ENCODE results near the gene FAM174B. TPM values are rescaled to one million over a fixed set of nuclear protein-coding genes. Genes with fewer than 3 reads are reported as not detected.

FAM174B gene
- total and polyA plus RNA-seq, 4 donors = 19.0 to 59.6 (median 42.3) TPM

- 60 to 72% methylated on average over 6 of the region's 6 CpGs for WGBS, 2 donors
- peak in 1 of 3 donors; percentile 51 for DNase-seq
- Histone ChIP-seq H3K9me3 (ENCODE audit: control insufficient read depth in 4 of 4, insufficient read depth in 3 of 4, low read length in 3 of 4) (no peaks in the 10 kb centered on the region), H3K4me1 (ENCODE audit: control insufficient read depth in 5 of 5, insufficient read depth in 5 of 5, low read length in 5 of 5) (peaks cover 5 to 64% (median 31%) of the 10 kb centered on the region in 5 donors), H3K36me3 (ENCODE audit: control insufficient read depth in 4 of 4, insufficient read depth in 4 of 4, low read length in 4 of 4) (no peaks in the 10 kb centered on the region), H3K9ac (ENCODE audit: insufficient read depth in 1 of 2, low read length in 2 of 2) (peak overlapping the region in 1 of 2 donors; percentile 61), H3K4me3 (no peak overlapping the region), H3K27me3 (ENCODE audit: control insufficient read depth in 3 of 3, insufficient read depth in 3 of 3, low read length in 2 of 3) (no peaks in the 10 kb centered on the region), H3K27ac (ENCODE audit: low read depth in 1 of 2, low read length in 1 of 2) (no peak overlapping the region)
- ATAC-seq (ENCODE audit: insufficient read depth, low FRiP score) = no peak
- TF ChIP-seq CTCF (IDR thresholded peaks at IDR 0.05; ENCODE audit: control extremely low read depth, extremely low read depth) = no peak
Measured at GRCh38 chr15:92667970-92668485, 12.5 kb upstream of the FAM174B start.

GRCh38 chr15:92667287-92667904, 11.8 kb upstream of the FAM174B start:
- Histone ChIP-seq H3K36me3 (ENCODE audit: control insufficient read depth in 4 of 4, insufficient read depth in 4 of 4, low read length in 4 of 4) (no peaks in the 10 kb centered on the region), H3K9ac (ENCODE audit: insufficient read depth in 1 of 2, low read length in 2 of 2) (peak overlapping the region in 1 of 2 donors; percentile 61), H3K9me3 (ENCODE audit: control insufficient read depth in 4 of 4, insufficient read depth in 3 of 4, low read length in 3 of 4) (no peaks in the 10 kb centered on the region), H3K27me3 (ENCODE audit: control insufficient read depth in 3 of 3, insufficient read depth in 3 of 3, low read length in 2 of 3) (no peaks in the 10 kb centered on the region), H3K4me1 (ENCODE audit: control insufficient read depth in 5 of 5, insufficient read depth in 5 of 5, low read length in 5 of 5) (peaks cover 5 to 58% (median 31%) of the 10 kb centered on the region in 5 donors), H3K27ac (ENCODE audit: low read depth in 1 of 2, low read length in 1 of 2) (peak overlapping the region in 1 of 2 donors; percentile 69), H3K4me3 (no peak overlapping the region)
- 45 to 62% methylated on average over 13 of the region's 13 CpGs for WGBS, 2 donors
- no peak for TF ChIP-seq CTCF (IDR thresholded peaks at IDR 0.05; ENCODE audit: control extremely low read depth, extremely low read depth)
- DNase-seq (peak; percentile 78 to 86 (median 86)), ATAC-seq (ENCODE audit: insufficient read depth, low FRiP score) (no peak)

GRCh38 chr15:92666780-92667179, 11.2 kb upstream of the FAM174B start:
- H3K27ac ChIP-seq (ENCODE audit: low read depth in 1 of 2, low read length in 1 of 2) = peak overlapping the region in 1 of 2 donors; percentile 69
- H3K9me3 ChIP-seq (ENCODE audit: control insufficient read depth in 4 of 4, insufficient read depth in 3 of 4, low read length in 3 of 4) = no peaks in the 10 kb centered on the region
- H3K4me3 ChIP-seq = no peak overlapping the region
- peak overlapping the region in 1 of 2 donors; percentile 66 for H3K9ac ChIP-seq (ENCODE audit: insufficient read depth in 1 of 2, low read length in 2 of 2)
- H3K4me1 ChIP-seq (ENCODE audit: control insufficient read depth in 5 of 5, insufficient read depth in 5 of 5, low read length in 5 of 5) = peaks cover 5 to 52% (median 29%) of the 10 kb centered on the region in 5 donors
- DNase-seq = peak; percentile 88 to 95 (median 95)
- 51 to 78% methylated on average over 10 of the region's 10 CpGs for WGBS, 2 donors
- no peaks in the 10 kb centered on the region for H3K27me3 ChIP-seq (ENCODE audit: control insufficient read depth in 3 of 3, insufficient read depth in 3 of 3, low read length in 2 of 3)
- TF ChIP-seq CTCF (IDR thresholded peaks at IDR 0.05; ENCODE audit: control extremely low read depth, extremely low read depth) = no peak
- H3K36me3 ChIP-seq (ENCODE audit: control insufficient read depth in 4 of 4, insufficient read depth in 4 of 4, low read length in 4 of 4) = no peaks in the 10 kb centered on the region
- no peak for ATAC-seq (ENCODE audit: insufficient read depth, low FRiP score)
